Brain microvascular endothelial cell (primary cell): Measurements from ENCODE around the gene PON1.

ENCODE experiments used
- DNase-seq: peaks from one replicate; pipeline ENCODE4 v3.0.0-alpha.2; 2020
- H3K27ac ChIP-seq: fragments of 250-450 bp; sonication (Bioruptor Pico); 2 replicates; pipeline ENCODE4 v1.5.1; 2020; ENCODE audit warnings: mild to moderate bottlenecking, moderate library complexity
- H3K27me3 ChIP-seq: fragments of 250-450 bp; sonication (Bioruptor Pico); replicated peaks from 2 replicates; pipeline ENCODE4 v1.5.1; 2020; ENCODE audit warnings: mild to moderate bottlenecking
- H3K36me3 ChIP-seq: fragments of 250-450 bp; sonication (Bioruptor Pico); replicated peaks from 2 replicates; pipeline ENCODE4 v1.5.1; 2020; ENCODE audit warnings: mild to moderate bottlenecking
- H3K4me3 ChIP-seq: 2 replicates; pipeline ENCODE4 v1.5.1; 2011; ENCODE audit warnings: low read depth, mild to moderate bottlenecking, control low read depth, low read length, moderate library complexity
- CTCF ChIP-seq: IDR thresholded peaks from 2 replicates; pipeline ENCODE4 v1.5.1; 2011; ENCODE audit warnings: low read depth, mild to moderate bottlenecking, moderate library complexity, low read length, control low read depth, inconsistent platforms; ENCODE audit errors: missing control alignments
- in situ Hi-C: cut with HindIII; loops from 2 replicates; pipeline ENCODE4 v1.10.0; 2017; ENCODE audit warnings: low sequenced_read_pairs, low pct_ligation_motif_present

PON1 gene

GRCh38 chr7:95330961-95331337 is 6.6 kb upstream of the PON1 start:
- no peak overlapping the region for H3K4me3 ChIP-seq
- no peaks in the 10 kb centered on the region for H3K36me3 ChIP-seq
- in situ Hi-C loops, result no loop called here
- H3K27me3 ChIP-seq, result no peaks in the 10 kb centered on the region
- H3K27ac ChIP-seq, result no peak overlapping the region
- TF ChIP-seq CTCF, result no peak
- DNase-seq, result no peak

- Histone ChIP-seq H3K4me3 (peak overlapping the region; percentile 18), H3K36me3 (no peaks in the 10 kb centered on the region), H3K27me3 (no peaks in the 10 kb centered on the region), H3K27ac (no peak overlapping the region)
- in situ Hi-C loops, result no loop called here
- peak; percentile 11 for DNase-seq
- no peak for TF ChIP-seq CTCF
These were observed 6.0 kb upstream of the PON1 start for GRCh38 chr7:95330204-95330960.

GRCh38 chr7:95327356-95327755 is 3.0 kb upstream of the PON1 start:
- in situ Hi-C loops, result no loop called here
- no peak overlapping the region for H3K4me3 ChIP-seq
- no peak overlapping the region for H3K27ac ChIP-seq
- no peak for DNase-seq
- TF ChIP-seq CTCF, result no peak
- H3K36me3 ChIP-seq, result no peaks in the 10 kb centered on the region
- H3K27me3 ChIP-seq, result no peaks in the 10 kb centered on the region

- no peak for TF ChIP-seq CTCF
- DNase-seq, result no peak
- H3K27me3 ChIP-seq, result no peaks in the 10 kb centered on the region
- no peak overlapping the region for H3K4me3 ChIP-seq
- in situ Hi-C loops, result no loop called here
- H3K36me3 ChIP-seq, result no peaks in the 10 kb centered on the region
- no peak overlapping the region for H3K27ac ChIP-seq
These were observed 762 bp downstream of the PON1 start for GRCh38 chr7:95323410-95324129.

- no peaks in the 10 kb centered on the region for H3K36me3 ChIP-seq
- no peaks in the 10 kb centered on the region for H3K27me3 ChIP-seq
- no peak overlapping the region for H3K27ac ChIP-seq
- in situ Hi-C loops, result no loop called here
- no peak overlapping the region for H3K4me3 ChIP-seq
- TF ChIP-seq CTCF, result no peak
- peak; percentile 24 for DNase-seq
These were observed 1.5 kb downstream of the PON1 start for GRCh38 chr7:95322854-95323253.
